Stimulated activated CD4-positive, alpha-beta T cell treated with anti-CD3 and anti-CD28 coated beads, Interleukin-1b, Interleukin-23, amount 100 ng/mL, for 4 hours (primary cell): Measurements from ENCODE around the gene MOSPD2.

ENCODE experiments used
- DNase-seq, 2 donors: peaks; one replicate each; pipeline ENCODE4 v3.0.0-alpha.2; 2020; ENCODE audit warnings: low read depth in 2 of 2

The MOSPD2 gene

DNA sequence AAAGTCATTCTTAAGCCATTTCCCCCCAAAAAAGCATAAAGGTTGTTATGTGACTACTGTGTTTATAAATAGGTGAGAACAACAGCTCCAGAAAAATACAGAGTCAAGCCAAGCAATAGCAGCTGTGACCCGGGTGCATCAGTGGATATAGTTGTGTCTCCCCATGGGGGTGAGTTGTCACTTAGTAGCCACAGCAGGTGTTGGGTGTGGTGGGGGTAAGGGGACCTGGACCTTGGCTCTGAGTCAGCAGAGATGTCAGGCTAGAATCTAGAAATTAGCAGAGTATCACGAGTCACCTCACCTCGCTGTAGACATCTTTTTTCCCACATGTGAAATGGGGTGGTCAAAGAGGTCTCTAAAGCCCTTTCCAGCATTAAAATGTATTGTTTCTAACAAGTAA lies 42.4 kb downstream of the MOSPD2 start:
- no peak for DNase-seq

- DNase-seq: no peak
These were observed 42.9 kb downstream of the MOSPD2 start for GRCh38 chrX:14916017-14916674.

GRCh38 chrX:14919407-14919806 lies 46.2 kb downstream of the MOSPD2 start:
- DNase-seq: no peak

- DNase-seq: no peak
These were observed 47.0 kb downstream of the MOSPD2 start for GRCh38 chrX:14920196-14920595.

DNA sequence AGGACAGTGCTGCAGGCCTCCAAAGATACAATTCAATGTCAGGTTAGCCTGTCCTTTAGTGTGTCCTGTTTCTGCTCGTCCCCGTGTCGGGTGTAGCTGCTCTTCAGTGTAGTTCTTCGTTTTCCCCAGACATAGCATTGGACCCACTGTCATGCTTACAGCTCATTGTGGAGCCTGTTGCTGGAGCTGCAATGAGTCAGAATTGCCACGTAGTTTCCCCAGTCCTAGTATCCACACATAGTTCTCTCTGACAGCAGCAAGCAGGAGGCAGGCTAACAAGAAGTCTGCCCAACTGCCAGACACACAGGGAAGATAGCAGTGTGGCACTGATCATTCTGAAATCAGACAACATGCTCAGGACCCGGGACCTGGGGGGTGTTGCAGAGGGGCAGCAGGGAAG lies 49.2 kb downstream of the MOSPD2 start:
- no peak for DNase-seq

GRCh38 chrX:14923761-14924160 lies 50.5 kb downstream of the MOSPD2 start:
- DNase-seq: no peak

GRCh38 chrX:14926471-14926870 lies 53.2 kb downstream of the MOSPD2 start:
- no peak for DNase-seq

GRCh38 chrX:14927401-14927800 lies 54.2 kb downstream of the MOSPD2 start:
- DNase-seq: no peak

DNA sequence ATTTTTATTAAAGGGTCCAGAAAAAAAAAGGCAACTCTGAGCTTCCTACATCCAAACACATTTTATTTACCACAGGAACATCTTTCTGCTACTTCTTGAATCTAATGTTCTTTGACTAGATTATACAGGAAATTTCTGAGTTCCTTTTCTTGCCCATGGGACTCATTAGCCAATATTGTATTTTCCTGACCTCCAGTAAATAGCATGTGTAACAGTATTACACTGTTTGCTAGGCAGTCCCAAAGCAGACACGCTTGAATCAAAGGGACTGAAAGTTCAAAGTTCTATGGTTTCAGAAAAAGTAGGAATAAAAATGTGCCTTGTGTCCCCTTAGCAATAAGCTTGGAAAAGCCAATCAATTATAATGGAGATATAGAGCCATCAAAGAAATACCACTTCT lies 57.4 kb downstream of the MOSPD2 start:
- DNase-seq: no peak

DNA sequence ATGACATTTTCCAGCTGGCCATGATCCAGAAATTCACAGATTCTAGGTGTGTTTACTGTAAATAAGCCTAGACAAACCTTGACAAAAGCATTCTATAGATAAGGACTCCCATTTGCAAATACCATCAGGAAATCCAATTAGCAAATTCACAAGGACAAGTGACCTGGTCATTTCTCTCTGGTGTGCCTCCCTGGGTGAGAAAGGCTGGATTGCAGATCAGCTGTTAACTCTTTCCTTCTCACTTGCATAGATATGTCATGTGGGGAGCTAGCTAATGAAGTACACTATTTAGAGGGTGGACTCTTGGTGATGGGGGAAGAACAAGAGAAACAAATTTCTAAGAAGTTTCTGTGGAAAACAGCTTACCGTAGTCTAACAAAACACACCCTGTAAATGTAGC lies 58.9 kb downstream of the MOSPD2 start:
- DNase-seq: no peak

DNA sequence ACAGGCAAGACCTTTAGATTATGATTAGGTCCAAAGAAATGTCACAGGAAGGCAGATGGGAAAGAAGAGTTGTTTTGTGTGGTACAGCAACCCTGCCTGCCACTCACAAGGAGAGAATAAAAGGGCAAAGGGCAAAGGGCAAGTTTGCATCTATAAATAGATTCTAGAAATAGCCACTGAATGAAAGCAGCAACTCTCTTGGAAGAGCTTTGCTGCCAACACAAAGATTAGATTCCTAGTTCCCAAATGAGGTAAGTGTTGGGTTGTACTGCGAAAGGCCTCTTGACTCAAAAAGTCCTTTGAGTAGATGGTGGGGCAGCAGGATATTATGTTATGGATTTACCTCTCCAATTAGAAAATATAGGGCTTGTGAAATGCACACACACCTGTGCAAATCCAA lies 61.2 kb downstream of the MOSPD2 start:
- no peak for DNase-seq

DNA sequence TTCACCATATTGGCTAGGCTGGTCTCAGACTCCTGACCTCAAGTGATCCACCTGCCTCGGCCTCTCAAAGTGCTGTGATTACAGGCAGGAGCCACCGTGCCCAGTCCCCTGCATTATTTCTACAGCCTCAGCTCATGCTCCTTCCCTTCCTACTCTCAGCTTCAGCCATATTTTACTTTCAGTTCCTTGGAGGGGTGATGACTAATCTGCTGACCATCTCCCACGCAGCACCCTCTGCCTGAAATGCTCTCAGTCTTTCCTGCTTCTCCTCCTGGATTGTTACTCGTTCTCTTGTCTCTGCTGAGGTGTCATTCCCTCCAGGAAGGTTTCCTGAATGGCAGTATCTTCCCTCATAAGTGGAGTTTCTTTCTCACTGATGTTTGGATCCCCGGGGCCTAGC lies 63.3 kb downstream of the MOSPD2 start:
- DNase-seq: no peak

GRCh38 chrX:14939644-14940043 lies 66.4 kb downstream of the MOSPD2 start:
- no peak for DNase-seq

DNA sequence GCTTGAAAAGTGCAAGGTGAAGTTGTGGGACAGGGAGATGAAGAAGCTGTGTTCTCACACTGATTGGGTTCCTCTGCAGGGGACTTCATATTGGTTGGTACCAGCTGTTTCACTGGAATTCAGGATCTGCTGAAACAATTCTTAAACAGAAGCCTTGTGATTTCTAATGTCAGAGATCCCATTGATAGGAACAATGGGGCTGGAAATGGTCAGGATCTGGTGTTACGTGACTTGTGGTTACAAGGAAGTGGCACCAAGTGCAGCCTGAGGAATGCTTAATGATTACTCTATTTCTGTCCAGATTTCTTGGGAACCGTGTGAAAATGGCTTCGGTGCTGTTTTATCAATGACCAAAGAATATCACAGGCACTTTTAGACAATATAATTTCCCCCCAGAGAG lies 68.1 kb downstream of the MOSPD2 start:
- no peak for DNase-seq

- no peak for DNase-seq
These were observed 69.1 kb downstream of the MOSPD2 start for GRCh38 chrX:14942341-14942740.

GRCh38 chrX:14943962-14944361 lies 70.7 kb downstream of the MOSPD2 start:
- no peak for DNase-seq

- no peak for DNase-seq
These were observed 73.5 kb downstream of the MOSPD2 start for GRCh38 chrX:14946606-14947155.

GRCh38 chrX:14948691-14949090 lies 75.5 kb downstream of the MOSPD2 start:
- no peak for DNase-seq

DNA sequence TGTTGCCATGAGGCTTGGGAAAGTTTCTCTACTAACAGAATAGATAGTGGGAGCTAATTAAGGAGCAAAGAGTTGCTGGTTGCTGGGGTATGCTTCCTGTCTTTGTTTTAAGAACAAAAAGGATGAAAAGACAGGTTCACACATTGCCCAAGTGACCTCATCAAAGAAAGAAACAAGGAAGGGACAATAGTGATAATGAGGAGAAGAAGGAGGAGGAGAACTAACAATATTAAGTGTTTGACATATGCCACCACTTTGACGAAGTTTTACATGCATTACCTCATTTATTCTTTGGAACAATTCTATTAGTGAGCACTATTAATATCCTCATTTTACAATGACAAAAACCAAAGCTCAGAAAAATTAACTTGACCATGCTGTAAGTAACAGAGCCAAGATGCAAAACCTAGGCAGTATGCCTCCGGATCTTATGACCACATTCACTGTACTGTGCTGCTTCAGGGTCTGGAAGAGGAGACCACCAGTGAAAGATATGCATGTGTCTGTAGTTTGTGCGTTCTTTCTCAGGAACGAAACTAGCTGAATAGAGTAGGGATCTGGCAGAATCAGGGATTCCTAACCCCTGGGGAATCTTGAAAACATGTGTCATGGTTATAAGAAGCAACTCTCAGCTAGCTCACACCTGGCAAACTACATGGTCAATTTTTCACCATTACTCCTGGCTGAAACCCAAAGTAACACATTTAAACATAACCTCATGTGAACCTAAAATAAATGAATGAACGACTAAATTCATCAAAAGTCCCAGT lies 83.8 kb downstream of the MOSPD2 start:
- DNase-seq: no peak

- no peak for DNase-seq
These were observed 90.4 kb downstream of the MOSPD2 start for GRCh38 chrX:14963447-14964236.

DNA sequence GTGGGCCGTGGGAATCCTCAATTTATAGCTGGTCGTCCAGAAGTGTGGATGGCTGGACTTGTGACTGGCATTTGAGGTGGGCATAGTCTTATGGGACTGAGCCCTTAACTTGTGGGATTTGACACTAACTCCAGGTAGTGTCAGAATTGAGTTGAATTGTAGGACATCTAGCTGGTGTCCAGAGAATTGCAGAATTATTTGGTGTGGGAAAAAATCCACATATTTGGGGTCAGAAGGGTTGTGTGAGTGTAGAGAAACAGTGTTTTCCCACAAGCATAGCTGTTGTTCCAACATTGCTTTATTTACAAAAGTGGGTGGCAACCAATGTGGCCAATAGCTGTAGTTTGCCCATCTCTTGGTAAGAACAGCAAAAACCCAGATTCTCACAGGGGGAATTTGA lies 91.3 kb downstream of the MOSPD2 start:
- no peak for DNase-seq
